Measurements from ENCODE around the gene COMTD1. TPM values are rescaled to one million over a fixed set of nuclear protein-coding genes. Genes with fewer than 3 reads are reported as not detected.
"Not testable (repeated sequence)": the region's sequence is repeated elsewhere in the genome, so short reads cannot be mapped to it uniquely, and the experiment has no call there.

The COMTD1 gene
- polyA plus RNA-seq, 3 donors = 15.6 to 16.5 (median 16.1) TPM

- Mint-ChIP-seq H3K4me1 (peaks cover 15% of the 10 kb centered on the region), H3K27ac (no peak overlapping the region)
- intact Hi-C loops (cut with micrococcal nuclease) = no loop called here
Measured at GRCh38 chr10:75205908-75206307, 29.8 kb downstream of the COMTD1 start.

GRCh38 chr10:75203724-75204123 is 32.0 kb downstream of the COMTD1 start:
- H3K27me3 ChIP-seq (ENCODE audit: control insufficient read depth in 2 of 2, insufficient read depth in 2 of 2, low read length in 2 of 2) = no peaks in the 10 kb centered on the region
- no peaks in the 10 kb centered on the region for H3K79me2 ChIP-seq (ENCODE audit: insufficient read depth, low read length)
- Mint-ChIP-seq H3K27ac (no peak overlapping the region), H3K27me3 (ENCODE audit: low read depth in 3 of 3) (peaks cover 0 to 2% (median under 1%) of the 10 kb centered on the region in 3 donors), H3K36me3 (peaks cover 0 to 2% of the 10 kb centered on the region in 2 donors), H3K9me3 (no peaks in the 10 kb centered on the region), H3K4me3 (no peak overlapping the region), H3K4me1 (peaks cover 4% of the 10 kb centered on the region)
- no peak overlapping the region for H2AFZ ChIP-seq (ENCODE audit: insufficient read depth, low read depth, low read length, poor library complexity, severe bottlenecking)
- no peak for TF ChIP-seq CTCF (IDR thresholded peaks at IDR 0.05)
- 98% methylated on average over 5 of the region's 5 CpGs for WGBS (ENCODE audit: insufficient coverage)
- no peaks in the 10 kb centered on the region for H3K9me3 ChIP-seq (replicated peaks in 1 of 2; ENCODE audit: control insufficient read depth in 1 of 2, insufficient read depth in 1 of 2, low read length in 2 of 2)
- no peaks in the 10 kb centered on the region for H3K36me3 ChIP-seq (replicated peaks in 1 of 2; ENCODE audit: control insufficient read depth in 1 of 2, insufficient read depth in 2 of 2, low read length in 2 of 2)
- no peaks in the 10 kb centered on the region for H4K20me1 ChIP-seq (ENCODE audit: insufficient read depth, low read length)
- H3K4me1 ChIP-seq (ENCODE audit: control insufficient read depth in 1 of 2, insufficient read depth in 2 of 2, low read length in 2 of 2) = no peaks in the 10 kb centered on the region
- no peak for DNase-seq
- no peak overlapping the region for H3K27ac ChIP-seq (ENCODE audit: low read depth in 1 of 2, low read length in 2 of 2)
- H3K4me3 ChIP-seq (replicated peaks in 1 of 3; ENCODE audit: low read depth in 2 of 3, low read length in 3 of 3) = no peak overlapping the region
- H3K9ac ChIP-seq (ENCODE audit: insufficient read depth, low read length, poor library complexity, severe bottlenecking) = no peak overlapping the region
- no peak overlapping the region for H3K4me2 ChIP-seq (replicated peaks; ENCODE audit: extremely low read depth, low read length, poor library complexity, severe bottlenecking)
- intact Hi-C loops (cut with micrococcal nuclease) = no loop called here

More at GRCh38 chr10:75205908-75206307, 29.8 kb downstream of the COMTD1 start:
- Histone ChIP-seq H3K27ac (ENCODE audit: low read depth in 1 of 2, low read length in 2 of 2) (no peak overlapping the region), H3K27me3 (ENCODE audit: control insufficient read depth in 2 of 2, insufficient read depth in 2 of 2, low read length in 2 of 2) (no peaks in the 10 kb centered on the region), H3K9ac (ENCODE audit: insufficient read depth, low read length, poor library complexity, severe bottlenecking) (no peak overlapping the region), H3K9me3 (replicated peaks in 1 of 2; ENCODE audit: control insufficient read depth in 1 of 2, insufficient read depth in 1 of 2, low read length in 2 of 2) (no peaks in the 10 kb centered on the region), H3K4me2 (replicated peaks; ENCODE audit: extremely low read depth, low read length, poor library complexity, severe bottlenecking) (no peak overlapping the region), H3K36me3 (replicated peaks in 1 of 2; ENCODE audit: control insufficient read depth in 1 of 2, insufficient read depth in 2 of 2, low read length in 2 of 2) (no peaks in the 10 kb centered on the region), H3K4me3 (replicated peaks in 1 of 3; ENCODE audit: low read depth in 2 of 3, low read length in 3 of 3) (no peak overlapping the region), H3K4me1 (ENCODE audit: control insufficient read depth in 1 of 2, insufficient read depth in 2 of 2, low read length in 2 of 2) (peaks cover 9% of the 10 kb centered on the region in 2 donors), H2AFZ (ENCODE audit: insufficient read depth, low read depth, low read length, poor library complexity, severe bottlenecking) (no peak overlapping the region), H4K20me1 (ENCODE audit: insufficient read depth, low read length) (no peaks in the 10 kb centered on the region), H3K79me2 (ENCODE audit: insufficient read depth, low read length) (peaks cover 3% of the 10 kb centered on the region)
- Mint-ChIP-seq H3K27me3 (ENCODE audit: low read depth in 3 of 3) (peaks cover 0 to 2% (median 0%) of the 10 kb centered on the region in 3 donors), H3K4me3 (no peak overlapping the region), H3K9me3 (no peaks in the 10 kb centered on the region), H3K36me3 (peaks cover 0 to 2% of the 10 kb centered on the region in 2 donors)
- DNase-seq = no peak
- TF ChIP-seq CTCF (IDR thresholded peaks at IDR 0.05) = no peak
- WGBS (ENCODE audit: insufficient coverage) = no CpG with 5 or more reads among the region's 2 CpGs

- DNase-seq; H3K4me2 ChIP-seq (replicated peaks; ENCODE audit: extremely low read depth, low read length, poor library complexity, severe bottlenecking); H3K36me3 Mint-ChIP-seq; H3K79me2 ChIP-seq (ENCODE audit: insufficient read depth, low read length); H3K9ac ChIP-seq (ENCODE audit: insufficient read depth, low read length, poor library complexity, severe bottlenecking); H3K4me1 ChIP-seq (ENCODE audit: control insufficient read depth in 1 of 2, insufficient read depth in 2 of 2, low read length in 2 of 2); H3K36me3 ChIP-seq (replicated peaks in 1 of 2; ENCODE audit: control insufficient read depth in 1 of 2, insufficient read depth in 2 of 2, low read length in 2 of 2); H3K4me3 Mint-ChIP-seq; H3K4me1 Mint-ChIP-seq; H4K20me1 ChIP-seq (ENCODE audit: insufficient read depth, low read length); H3K27me3 Mint-ChIP-seq (ENCODE audit: low read depth in 3 of 3); H3K4me3 ChIP-seq (replicated peaks in 1 of 3; ENCODE audit: low read depth in 2 of 3, low read length in 3 of 3); H2AFZ ChIP-seq (ENCODE audit: insufficient read depth, low read depth, low read length, poor library complexity, severe bottlenecking); H3K27ac ChIP-seq (ENCODE audit: low read depth in 1 of 2, low read length in 2 of 2); H3K9me3 Mint-ChIP-seq; H3K9me3 ChIP-seq (replicated peaks in 1 of 2; ENCODE audit: control insufficient read depth in 1 of 2, insufficient read depth in 1 of 2, low read length in 2 of 2); intact Hi-C loops (cut with micrococcal nuclease); H3K27me3 ChIP-seq (ENCODE audit: control insufficient read depth in 2 of 2, insufficient read depth in 2 of 2, low read length in 2 of 2): not testable (repeated sequence)
- peak overlapping the region in 3 of 7 donors; percentile 0 to 51 (median 43) for H3K27ac Mint-ChIP-seq
- 100% methylated on average over 2 of the region's 11 CpGs for WGBS (ENCODE audit: insufficient coverage)
Measured at GRCh38 chr10:75203046-75203620, 32.6 kb downstream of the COMTD1 start.

All from CD14-positive monocyte (primary cell).